Measurements from ENCODE around the gene IFNL3.

GRCh38 chr19:39251081-39251480, 6.3 kb upstream of the IFNL3 start:
- TF ChIP-seq ZNF423 (CRISPR knock-in tag; IDR thresholded peaks at IDR 0.05) (no peak), CTCF (IDR thresholded peaks at IDR 0.05) (no peak), ZBTB21 (CRISPR knock-in tag; IDR thresholded peaks at IDR 0.05; ENCODE audit: borderline replicate concordance) (no peak), USF2 (CRISPR knock-in tag; IDR thresholded peaks at IDR 0.05) (no peak), GABPB1 (CRISPR knock-in tag; IDR thresholded peaks at IDR 0.05) (no peak), ZNF263 (CRISPR knock-in tag; IDR thresholded peaks at IDR 0.05; ENCODE audit: low read depth) (no peak), ZMAT4 (CRISPR knock-in tag; IDR thresholded peaks at IDR 0.05) (no peak), ATF3 (CRISPR knock-in tag; conservative IDR thresholded peaks at IDR 0.05) (no peak), JUN (CRISPR knock-in tag; IDR thresholded peaks at IDR 0.05) (no peak), FOXP1 (CRISPR knock-in tag; IDR thresholded peaks at IDR 0.05; ENCODE audit: borderline replicate concordance) (no peak), MAX (CRISPR knock-in tag; IDR thresholded peaks at IDR 0.05) (no peak), ZNF121 (CRISPR knock-in tag; IDR thresholded peaks at IDR 0.05) (no peak), ZNF281 (CRISPR knock-in tag; IDR thresholded peaks at IDR 0.05) (no peak)
